Coronary artery (tissue), 2 donors: ENCODE measurements around the gene VDAC1.
A peak's percentile ranks its signal among the peaks of the same experiment; 100 is the strongest.
"Not testable (repeated sequence)": the region's sequence is repeated elsewhere in the genome, so short reads cannot be mapped to it uniquely, and the experiment has no call there.

ENCODE experiments used
- DNase-seq: peaks from one replicate; pipeline ENCODE4 v3.0.0-alpha.2; 2017; ENCODE audit warnings: low spot score
- H3K27ac ChIP-seq, 2 donors: fragments of 200-600 bp; sonication (generic); one replicate each; pipeline ENCODE4 v1.5.1; 2016 to 2019
- H3K4me3 ChIP-seq: fragments of 200-600 bp; sonication (generic); 2 replicates; pipeline ENCODE4 v1.5.1; 2016; ENCODE audit warnings: mild to moderate bottlenecking, moderate library complexity
- CTCF ChIP-seq: fragments of 200-600 bp; sonication (generic); IDR thresholded peaks from one replicate; pipeline ENCODE4 v1.5.1; 2019; ENCODE audit warnings: antibody characterized with exemption

VDAC1 gene

GRCh38 chr5:133977161-133977787 lies 27.5 kb downstream of the VDAC1 start:
- no peak overlapping the region for H3K4me3 ChIP-seq
- DNase-seq = no peak
- no peak overlapping the region for H3K27ac ChIP-seq
- TF ChIP-seq CTCF = no peak

GRCh38 chr5:133975546-133975945 lies 29.2 kb downstream of the VDAC1 start:
- not testable (repeated sequence) for DNase-seq, H3K27ac ChIP-seq

GRCh38 chr5:133974142-133974541 lies 30.6 kb downstream of the VDAC1 start:
- DNase-seq = no peak
- Histone ChIP-seq H3K4me3 (no peak overlapping the region), H3K27ac (no peak overlapping the region)
- no peak for TF ChIP-seq CTCF

More at GRCh38 chr5:133975546-133975945, 29.2 kb downstream of the VDAC1 start:
- not testable (repeated sequence) for H3K4me3 ChIP-seq

GRCh38 chr5:133970325-133970909 lies 34.4 kb downstream of the VDAC1 start:
- TF ChIP-seq CTCF = no peak
- H3K27ac ChIP-seq = no peak overlapping the region
- no peak for DNase-seq

GRCh38 chr5:133969654-133970324 lies 35.0 kb downstream of the VDAC1 start:
- no peak for TF ChIP-seq CTCF
- H3K4me3 ChIP-seq = no peak overlapping the region

More at GRCh38 chr5:133970325-133970909, 34.4 kb downstream of the VDAC1 start:
- no peak overlapping the region for H3K4me3 ChIP-seq

GRCh38 chr5:133968204-133968980 lies 36.4 kb downstream of the VDAC1 start, which contains the start of gene C5orf15:
Gene C5orf15 (minus strand): TSS chr5:133968625. CDS start chr5:133968584, 41 bp downstream.
- no peak for TF ChIP-seq CTCF
- DNase-seq = peak; percentile 98
- Histone ChIP-seq H3K4me3 (peak within 1 kb of the TSS; percentile 93), H3K27ac (peak within 1 kb of the TSS; percentile 85 to 99)

More at GRCh38 chr5:133969654-133970324, 35.0 kb downstream of the VDAC1 start:
- DNase-seq = no peak
- no peak overlapping the region for H3K27ac ChIP-seq

GRCh38 chr5:133967698-133968203 lies 37.0 kb downstream of the VDAC1 start:
- TF ChIP-seq CTCF = no peak
- DNase-seq = no peak
- H3K4me3 ChIP-seq = peak overlapping the region; percentile 93
- H3K27ac ChIP-seq = peak overlapping the region; percentile 85 to 99
